ENCODE data around the gene ALK. TPM values are rescaled to one million over a fixed set of nuclear protein-coding genes. Genes with fewer than 3 reads are reported as not detected.
"Not testable (repeated sequence)": the region's sequence is repeated elsewhere in the genome, so short reads cannot be mapped to it uniquely, and the experiment has no call there.

ALK gene
- total RNA-seq, 2 experiments from 2014 or later, result not detected

DNA sequence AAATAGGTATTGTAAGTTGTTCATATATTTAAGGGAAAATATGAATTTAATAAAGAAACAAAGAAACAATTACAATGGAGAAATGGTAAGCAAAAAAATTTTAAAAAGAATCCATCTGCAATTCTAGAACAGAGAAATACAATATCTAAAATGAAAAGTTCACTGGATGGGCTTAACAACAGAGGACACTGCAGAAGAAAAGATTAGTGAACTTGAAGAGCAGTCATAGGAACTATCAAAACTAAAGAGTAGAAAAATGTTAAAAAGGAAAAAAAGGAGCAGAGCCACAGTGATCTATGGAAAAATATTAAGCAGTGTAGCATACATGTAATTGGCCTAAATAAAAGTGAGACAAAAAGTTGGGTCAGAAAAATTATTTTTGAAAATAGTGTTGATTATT, 83.5 kb downstream of the ALK start:
- TF ChIP-seq, protein P1, sequence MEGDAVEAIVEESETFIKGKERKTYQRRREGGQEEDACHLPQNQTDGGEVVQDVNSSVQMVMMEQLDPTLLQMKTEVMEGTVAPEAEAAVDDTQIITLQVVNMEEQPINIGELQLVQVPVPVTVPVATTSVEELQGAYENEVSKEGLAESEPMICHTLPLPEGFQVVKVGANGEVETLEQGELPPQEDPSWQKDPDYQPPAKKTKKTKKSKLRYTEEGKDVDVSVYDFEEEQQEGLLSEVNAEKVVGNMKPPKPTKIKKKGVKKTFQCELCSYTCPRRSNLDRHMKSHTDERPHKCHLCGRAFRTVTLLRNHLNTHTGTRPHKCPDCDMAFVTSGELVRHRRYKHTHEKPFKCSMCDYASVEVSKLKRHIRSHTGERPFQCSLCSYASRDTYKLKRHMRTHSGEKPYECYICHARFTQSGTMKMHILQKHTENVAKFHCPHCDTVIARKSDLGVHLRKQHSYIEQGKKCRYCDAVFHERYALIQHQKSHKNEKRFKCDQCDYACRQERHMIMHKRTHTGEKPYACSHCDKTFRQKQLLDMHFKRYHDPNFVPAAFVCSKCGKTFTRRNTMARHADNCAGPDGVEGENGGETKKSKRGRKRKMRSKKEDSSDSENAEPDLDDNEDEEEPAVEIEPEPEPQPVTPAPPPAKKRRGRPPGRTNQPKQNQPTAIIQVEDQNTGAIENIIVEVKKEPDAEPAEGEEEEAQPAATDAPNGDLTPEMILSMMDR (IDR thresholded peaks at IDR 0.05), result no peak
- CTCF ChIA-PET, result no interaction called here

DNA sequence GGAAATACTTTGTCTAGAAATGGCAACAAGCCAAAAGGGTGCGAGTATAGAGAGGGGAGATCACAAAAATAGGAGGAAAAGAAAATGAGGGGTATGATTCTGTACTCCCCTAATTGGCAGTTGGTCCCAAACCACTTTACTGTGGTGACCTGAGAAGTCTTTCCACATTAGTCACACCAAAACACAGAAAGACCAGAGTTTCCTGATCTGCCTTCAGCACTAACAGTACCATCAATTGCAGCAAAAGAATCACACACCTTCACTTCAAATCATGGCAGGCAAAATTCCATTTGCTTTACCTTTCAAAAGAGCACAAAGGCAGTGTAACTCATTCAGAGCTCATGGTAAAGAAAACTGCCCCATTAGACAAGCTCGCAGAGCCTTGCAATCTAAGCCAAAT, 86.8 kb downstream of the ALK start:
- TF ChIP-seq, protein P1 (IDR thresholded peaks at IDR 0.05), result no peak
- ChIA-PET CTCF (no interaction called here), POLR2A (no interaction called here)
- Mint-ChIP-seq H3K27me3 (peaks cover 14% of the 10 kb centered on the region), H3K27ac (no peak overlapping the region), H3K36me3 (ENCODE audit: low read depth) (no peaks in the 10 kb centered on the region), H3K4me1 (ENCODE audit: low read depth) (no peaks in the 10 kb centered on the region), H3K9me3 (peaks cover 12% of the 10 kb centered on the region), H3K4me3 (no peak overlapping the region)
- ATAC-seq (no peak), DNase-seq (no peak)
- intact Hi-C loops (cut with micrococcal nuclease), result no loop called here

More for the DNA sequence above, 83.5 kb downstream of the ALK start:
- Mint-ChIP-seq H3K27me3 (peaks cover 9% of the 10 kb centered on the region), H3K27ac (no peak overlapping the region), H3K9me3 (peaks cover 12% of the 10 kb centered on the region), H3K36me3 (ENCODE audit: low read depth) (no peaks in the 10 kb centered on the region), H3K4me3 (no peak overlapping the region), H3K4me1 (ENCODE audit: low read depth) (no peaks in the 10 kb centered on the region)
- intact Hi-C loops (cut with micrococcal nuclease), result no loop called here
- DNase-seq (no peak), ATAC-seq (no peak)
- POLR2A ChIA-PET, result no interaction called here

DNA sequence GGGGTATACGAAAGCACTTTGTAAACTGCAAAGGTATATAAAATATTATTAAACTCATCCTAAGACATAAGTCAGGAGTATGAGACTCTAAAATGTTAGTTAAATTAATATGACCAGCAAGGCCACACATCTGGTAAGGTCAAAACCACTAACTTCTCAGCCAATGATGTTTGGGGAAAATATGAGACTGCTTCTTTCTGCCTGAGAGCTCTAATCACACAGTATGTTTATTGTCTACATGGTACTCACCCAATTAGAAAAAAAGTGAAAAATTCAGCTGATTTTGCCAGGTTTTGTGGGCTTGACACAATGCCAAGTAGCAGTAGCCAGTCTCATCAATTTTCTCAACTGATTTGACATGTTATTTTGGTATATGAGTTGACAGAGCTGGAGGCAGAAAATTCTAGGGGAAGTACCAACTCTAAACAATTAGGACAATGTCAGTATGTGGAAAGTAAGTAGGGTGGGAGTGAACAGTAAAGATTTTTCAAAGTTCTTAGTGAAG, 87.3 kb downstream of the ALK start:
- no peak for DNase-seq
- intact Hi-C loops (cut with micrococcal nuclease), result no loop called here
- ChIA-PET POLR2A (no interaction called here), CTCF (interaction anchor here (1.0 kb wide), 1 partner anchor 15 kb away, joined by 3 read pairs; no protein-coding TSS in a partner anchor)
- Mint-ChIP-seq H3K4me1 (ENCODE audit: low read depth) (no peaks in the 10 kb centered on the region), H3K27ac (no peak overlapping the region), H3K36me3 (ENCODE audit: low read depth) (no peaks in the 10 kb centered on the region), H3K4me3 (no peak overlapping the region), H3K9me3 (peaks cover 12% of the 10 kb centered on the region), H3K27me3 (peaks cover 14% of the 10 kb centered on the region)
- no peak for ATAC-seq
- TF ChIP-seq, protein P1 (IDR thresholded peaks at IDR 0.05), result no peak

DNA sequence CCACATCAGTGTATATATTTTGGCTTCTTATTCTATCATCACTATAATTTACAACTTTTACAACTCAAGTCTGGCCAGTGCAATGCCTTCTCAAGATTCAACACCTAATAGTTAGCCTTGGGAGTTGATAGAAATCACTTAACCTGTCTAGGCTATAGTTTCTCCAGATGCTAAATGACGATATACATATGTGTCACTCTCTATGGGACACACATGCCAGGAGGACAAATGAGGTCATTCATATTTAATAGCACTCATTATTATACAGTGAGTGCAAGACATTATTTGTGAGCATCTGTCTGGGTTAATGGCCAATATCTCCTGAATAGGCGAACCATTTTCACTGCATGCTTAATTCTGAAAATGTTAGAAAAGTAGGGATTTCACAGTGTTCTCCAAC, 89.8 kb downstream of the ALK start:
- intact Hi-C loops (cut with micrococcal nuclease), result no loop called here
- ATAC-seq (no peak), DNase-seq (no peak)
- no peaks in the 10 kb centered on the region for H3K4me1 Mint-ChIP-seq (ENCODE audit: low read depth)
- H3K27ac Mint-ChIP-seq, result no peak overlapping the region
- H3K36me3 Mint-ChIP-seq (ENCODE audit: low read depth), result no peaks in the 10 kb centered on the region
- ChIA-PET POLR2A (no interaction called here), CTCF (no interaction called here)
- peaks cover 17% of the 10 kb centered on the region for H3K27me3 Mint-ChIP-seq
- H3K9me3 Mint-ChIP-seq, result peaks cover 3% of the 10 kb centered on the region
- TF ChIP-seq, protein P1 (IDR thresholded peaks at IDR 0.05), result no peak
- no peak overlapping the region for H3K4me3 Mint-ChIP-seq

DNA sequence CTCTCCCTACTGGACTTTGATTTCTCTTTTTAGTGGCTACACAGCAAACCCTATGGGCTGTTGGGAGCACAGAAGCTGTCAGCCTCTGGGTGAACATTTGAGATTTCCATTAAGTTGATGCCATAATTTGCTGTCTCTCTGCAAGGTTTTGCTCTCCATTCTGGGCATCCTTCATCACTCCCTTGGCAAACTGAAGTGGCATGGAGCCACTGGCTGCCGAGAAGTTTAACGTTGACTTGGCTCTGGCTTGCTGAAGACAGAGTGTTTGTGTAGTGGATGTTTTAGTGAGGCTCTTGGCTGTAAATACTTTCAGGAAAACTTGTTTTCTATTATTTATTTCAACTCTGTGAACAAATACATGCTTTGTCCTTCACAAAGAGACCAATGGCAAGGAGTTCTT, 91.5 kb downstream of the ALK start:
- H3K27me3 Mint-ChIP-seq, result peaks cover 22% of the 10 kb centered on the region
- H3K27ac Mint-ChIP-seq, result no peak overlapping the region
- H3K4me3 Mint-ChIP-seq, result no peak overlapping the region
- intact Hi-C loops (cut with micrococcal nuclease), result no loop called here
- TF ChIP-seq, protein P1 (IDR thresholded peaks at IDR 0.05), result no peak
- no peaks in the 10 kb centered on the region for H3K36me3 Mint-ChIP-seq (ENCODE audit: low read depth)
- no peaks in the 10 kb centered on the region for H3K4me1 Mint-ChIP-seq (ENCODE audit: low read depth)
- POLR2A ChIA-PET, result interaction anchor here (0.7 kb wide), 1 partner anchor 386 kb away, joined by 4 read pairs; no protein-coding TSS in a partner anchor
- DNase-seq (no peak), ATAC-seq (no peak)
- CTCF ChIA-PET, result no interaction called here
- no peaks in the 10 kb centered on the region for H3K9me3 Mint-ChIP-seq

DNA sequence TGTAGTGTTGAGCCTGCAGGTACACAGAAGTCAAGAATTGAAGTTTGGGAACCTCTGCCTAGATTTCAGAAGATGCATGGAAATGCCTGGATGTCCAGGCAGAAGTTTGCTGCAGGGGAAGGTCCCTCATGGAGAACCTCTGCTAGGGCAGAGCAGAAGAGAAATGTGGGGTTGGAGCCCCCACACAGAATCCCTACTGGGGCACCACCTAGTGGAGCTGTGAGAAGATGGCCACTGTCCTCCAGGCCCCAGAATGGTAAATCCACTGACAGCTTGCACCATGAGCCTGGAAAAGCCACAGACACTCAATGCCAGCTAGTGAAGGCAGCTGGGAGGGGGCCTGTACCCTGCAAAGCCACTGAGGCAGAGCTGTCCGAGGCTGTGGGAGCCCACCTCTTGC, 97.2 kb downstream of the ALK start:
- H3K36me3 Mint-ChIP-seq (ENCODE audit: low read depth); H3K9me3 Mint-ChIP-seq; H3K4me1 Mint-ChIP-seq (ENCODE audit: low read depth); H3K4me3 Mint-ChIP-seq; CTCF ChIA-PET; intact Hi-C loops (cut with micrococcal nuclease); POLR2A ChIA-PET; H3K27ac Mint-ChIP-seq; DNase-seq; ATAC-seq: not testable (repeated sequence)
- H3K27me3 Mint-ChIP-seq, result peaks cover 12% of the 10 kb centered on the region
